Measurements from ENCODE around the gene FAM181A.
A peak's percentile ranks its signal among the peaks of the same experiment; 100 is the strongest.

Gene FAM181A

DNA sequence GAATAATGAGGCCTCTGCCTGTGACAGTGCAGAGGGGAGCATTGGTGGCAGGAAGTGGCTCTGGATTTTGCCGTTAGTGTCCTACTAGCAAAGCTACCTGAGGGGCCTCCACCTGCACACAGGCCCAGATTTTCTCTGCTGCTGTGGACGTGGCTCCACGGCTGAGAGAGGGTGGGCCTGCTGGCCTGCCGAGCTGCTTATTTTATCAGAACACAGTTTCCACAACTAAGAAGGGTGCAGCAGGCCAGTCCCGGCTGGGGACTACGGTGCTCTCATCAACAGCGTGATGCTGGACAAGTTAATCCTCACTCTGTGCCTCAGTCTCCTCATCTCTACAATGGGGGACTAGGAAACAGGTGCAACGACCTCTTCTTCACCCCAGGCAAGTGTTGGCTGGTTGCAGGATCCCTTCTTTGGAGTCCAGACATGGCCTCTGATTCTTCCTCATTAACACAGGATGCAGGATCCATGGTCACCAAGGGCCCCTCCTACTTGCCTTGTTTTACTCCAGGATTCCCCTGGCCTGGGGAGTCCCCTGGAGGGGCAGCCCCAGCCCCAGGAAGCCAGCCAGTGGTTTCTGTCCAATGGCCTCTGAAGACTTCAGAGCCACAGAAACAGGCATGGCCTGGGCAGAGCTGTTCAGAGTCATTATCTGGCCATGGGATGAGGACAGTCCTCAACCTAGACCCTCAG lies 3.3 kb downstream of the FAM181A start:
- DNase-seq: no peak

DNA sequence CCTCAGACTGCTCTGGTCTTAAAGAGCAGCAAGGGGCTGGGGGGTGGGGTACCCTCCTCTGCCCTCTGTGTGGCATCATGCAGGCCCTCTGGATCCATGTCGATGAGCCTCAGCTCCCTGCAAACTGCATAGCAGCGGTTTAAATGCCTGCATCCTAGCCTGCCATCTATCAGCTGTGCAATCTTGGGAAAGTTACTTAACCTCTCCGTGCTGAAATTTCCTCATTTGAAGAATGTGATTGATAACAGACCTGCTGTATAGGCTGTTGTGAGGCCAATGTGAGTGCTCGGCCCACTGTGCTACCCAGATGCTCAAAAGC lies 3.8 kb downstream of the FAM181A start:
- DNase-seq: no peak

DNA sequence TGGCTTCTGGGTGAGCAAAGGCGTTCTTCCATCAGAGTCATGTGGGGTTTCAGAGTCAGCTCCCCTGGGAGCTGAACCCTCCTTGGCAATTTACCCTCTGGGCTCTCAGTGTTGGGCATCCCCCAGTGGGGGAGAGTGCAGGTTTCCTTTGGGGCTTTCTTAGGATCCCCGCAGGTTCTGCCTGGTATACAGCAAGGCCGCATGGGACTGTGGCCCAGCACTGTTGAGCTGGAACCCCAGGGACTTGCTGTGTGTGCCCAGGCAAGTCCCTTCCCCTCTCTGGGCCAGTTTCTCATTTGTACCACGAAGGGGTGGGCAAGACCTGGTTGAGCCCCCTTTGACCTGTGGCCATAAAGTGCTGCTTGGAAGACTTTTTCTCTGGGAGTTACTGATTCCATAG lies 5.5 kb downstream of the FAM181A start:
- no peak for DNase-seq

DNA sequence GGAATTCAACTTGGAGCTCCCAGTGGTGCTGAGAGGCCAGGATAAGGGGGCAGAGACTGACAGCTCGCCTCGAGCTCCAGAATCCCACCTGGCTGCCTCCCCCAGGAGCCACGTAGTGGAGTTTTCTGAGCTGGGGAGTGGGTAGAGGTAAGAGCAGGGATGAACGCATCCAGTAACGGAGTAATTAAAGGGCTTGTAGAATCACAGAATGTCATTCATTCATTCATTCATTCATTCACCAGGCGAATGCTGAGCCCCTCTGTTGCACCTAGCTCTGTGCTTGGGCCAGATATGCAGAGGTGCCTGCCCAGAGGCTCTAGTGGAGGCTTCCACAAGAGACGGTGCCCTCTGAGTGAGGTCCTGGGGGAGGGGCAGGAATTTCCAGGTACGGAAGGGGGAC lies 8.1 kb downstream of the FAM181A start:
- no peak for DNase-seq

DNA sequence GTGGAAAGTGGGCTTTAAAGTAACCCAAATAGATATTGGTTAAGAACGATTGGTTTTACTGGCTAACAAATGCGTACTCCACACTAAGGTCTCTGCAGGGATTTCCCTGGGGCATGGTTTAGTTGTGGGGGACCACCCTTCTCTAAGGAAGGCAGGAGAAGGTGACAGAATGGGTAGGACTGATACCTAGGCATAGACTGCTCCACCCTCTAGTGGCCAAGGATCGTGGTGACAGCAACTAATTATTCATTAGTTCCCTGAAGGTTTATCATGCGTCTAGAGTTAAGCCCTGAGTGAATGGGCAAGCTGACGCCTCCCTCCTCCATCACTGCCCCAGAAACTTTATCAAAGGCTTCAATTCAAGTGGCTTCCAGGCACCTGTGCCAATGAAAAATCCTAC lies 9.1 kb downstream of the FAM181A start:
- peak; percentile 19 to 28 for DNase-seq

DNA sequence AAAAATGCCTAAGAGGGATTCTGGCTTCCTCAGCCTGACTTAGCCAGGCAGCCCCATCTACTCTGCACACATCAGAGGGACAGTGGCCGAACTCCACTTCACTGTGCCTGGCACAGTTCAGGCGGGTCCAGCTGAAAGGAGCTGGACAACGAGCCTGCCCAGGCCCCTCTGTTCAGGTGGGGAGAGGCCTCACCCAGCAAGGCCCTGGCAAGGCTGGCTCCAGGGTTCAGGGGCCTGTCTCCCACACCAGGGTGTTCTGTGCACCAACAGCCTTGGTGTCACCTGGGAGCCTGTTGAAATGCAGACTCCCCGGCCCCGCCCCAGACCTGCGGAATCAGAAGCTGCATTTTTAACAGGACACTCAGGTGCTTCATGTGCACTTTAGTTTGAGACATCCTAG lies 9.8 kb downstream of the FAM181A start:
- DNase-seq: no peak

DNA sequence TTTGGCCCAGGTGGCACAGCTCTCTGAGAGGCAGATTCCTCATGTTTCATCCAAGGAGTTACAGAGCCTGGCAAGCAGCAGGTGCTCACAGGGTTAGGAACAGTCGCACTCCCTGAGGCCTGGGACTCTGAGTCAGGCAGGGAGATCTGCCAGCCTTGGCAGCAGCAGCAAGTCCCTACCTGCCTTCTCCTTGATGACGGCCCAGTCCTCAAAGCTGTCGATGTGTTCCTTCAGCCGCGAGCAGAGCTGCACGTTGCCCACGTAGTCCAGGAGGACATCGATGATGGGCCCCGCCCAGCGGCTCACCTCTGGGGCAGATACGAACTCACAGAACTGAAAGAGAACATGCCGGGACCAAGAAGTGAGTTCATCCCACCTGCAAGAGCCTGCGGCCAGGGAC lies 10.4 kb downstream of the FAM181A start:
- DNase-seq: no peak

DNA sequence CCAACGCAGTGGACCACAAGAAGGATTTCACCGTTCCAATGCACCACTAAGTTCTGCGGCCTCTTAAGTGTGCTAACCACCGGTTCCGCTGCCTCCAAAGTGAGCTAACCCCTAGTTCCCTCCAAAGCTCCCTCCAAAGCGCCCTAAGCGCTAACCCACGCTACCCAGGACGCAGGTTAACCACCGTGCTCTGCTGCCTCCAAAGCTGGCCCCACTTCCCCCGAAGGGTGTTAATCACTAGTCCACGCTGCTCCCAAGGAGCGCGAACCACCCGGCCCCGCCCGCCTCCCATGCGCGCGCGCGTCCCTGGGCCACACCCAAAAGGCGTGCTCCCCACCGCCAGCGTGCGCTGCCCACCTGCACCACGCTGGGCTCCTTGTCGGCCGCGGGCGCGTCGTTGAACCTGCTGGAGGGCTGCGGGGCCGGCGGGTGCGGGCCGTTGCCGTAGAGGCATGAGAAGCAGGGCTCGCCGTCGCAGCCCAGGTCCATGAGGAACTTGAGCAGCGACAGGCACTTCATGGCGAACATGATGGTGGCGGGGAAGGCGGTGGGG lies 11.7 kb downstream of the FAM181A start:
- DNase-seq: no peak

DNA sequence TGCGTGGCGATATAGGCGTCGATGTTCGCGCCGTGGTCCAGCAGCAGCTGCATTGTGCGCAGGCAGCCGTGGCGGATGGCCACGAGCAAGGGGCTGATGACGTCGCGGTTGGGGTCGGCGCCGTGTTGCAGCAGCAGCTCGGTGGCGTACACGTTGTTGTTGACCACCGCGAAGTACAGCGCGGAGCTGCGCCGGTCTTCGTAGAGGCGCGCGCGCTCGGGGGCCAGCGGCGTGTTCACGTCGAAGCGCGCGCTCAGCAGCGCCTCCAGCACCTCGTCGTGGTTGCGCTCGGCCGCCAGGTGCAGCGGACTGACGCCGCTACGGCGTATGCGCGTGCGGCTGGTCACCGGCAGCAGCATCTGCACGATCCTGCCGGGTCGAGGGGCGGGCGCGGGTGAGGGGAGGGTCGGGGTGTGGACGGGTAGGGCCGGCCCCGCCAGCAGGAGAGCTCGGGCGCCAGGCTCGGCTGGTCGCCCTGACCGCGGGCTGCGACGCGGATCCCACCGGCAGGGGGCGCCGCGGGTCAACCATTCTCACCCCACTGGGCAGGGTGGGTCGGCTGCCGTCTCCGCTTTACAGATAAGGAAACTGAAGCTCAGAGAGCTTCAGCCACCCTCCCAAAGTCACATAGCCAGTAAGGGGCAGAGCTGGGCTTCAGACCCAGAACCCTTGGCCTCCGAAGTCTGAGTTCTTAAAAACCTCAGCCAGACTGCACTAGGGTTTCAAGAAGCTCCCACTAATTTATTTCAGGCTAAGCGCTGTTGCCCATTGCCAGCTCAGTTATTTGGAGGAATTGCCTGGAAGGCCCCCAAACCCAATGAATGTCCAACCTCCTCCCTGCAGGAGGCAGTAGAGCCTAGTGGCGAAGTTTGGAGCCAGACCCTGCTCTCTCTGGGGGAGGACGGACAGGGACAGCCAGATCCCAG lies 12.4 kb downstream of the FAM181A start:
- peak; percentile 79 to 89 for DNase-seq

DNA sequence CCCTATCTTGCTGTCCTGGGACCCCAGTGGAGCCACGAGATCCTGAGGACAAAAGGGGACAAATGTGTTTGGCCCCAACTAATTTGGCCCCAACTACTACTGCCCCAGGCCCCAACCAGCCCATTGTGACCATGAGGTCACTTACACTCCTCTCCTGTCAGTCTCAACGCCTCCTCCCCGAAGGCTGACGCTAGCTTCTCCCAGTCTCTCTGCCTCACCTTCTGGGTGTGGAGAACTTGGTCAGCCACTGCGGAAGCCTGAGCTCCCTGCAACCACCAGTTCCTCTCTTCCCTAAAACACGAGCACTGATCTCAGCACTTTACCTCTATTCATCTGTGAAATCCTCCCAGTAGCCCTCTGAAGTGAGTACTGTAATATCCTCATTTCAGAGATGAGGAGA lies 13.3 kb downstream of the FAM181A start:
- peak; percentile 66 to 91 for DNase-seq

DNA sequence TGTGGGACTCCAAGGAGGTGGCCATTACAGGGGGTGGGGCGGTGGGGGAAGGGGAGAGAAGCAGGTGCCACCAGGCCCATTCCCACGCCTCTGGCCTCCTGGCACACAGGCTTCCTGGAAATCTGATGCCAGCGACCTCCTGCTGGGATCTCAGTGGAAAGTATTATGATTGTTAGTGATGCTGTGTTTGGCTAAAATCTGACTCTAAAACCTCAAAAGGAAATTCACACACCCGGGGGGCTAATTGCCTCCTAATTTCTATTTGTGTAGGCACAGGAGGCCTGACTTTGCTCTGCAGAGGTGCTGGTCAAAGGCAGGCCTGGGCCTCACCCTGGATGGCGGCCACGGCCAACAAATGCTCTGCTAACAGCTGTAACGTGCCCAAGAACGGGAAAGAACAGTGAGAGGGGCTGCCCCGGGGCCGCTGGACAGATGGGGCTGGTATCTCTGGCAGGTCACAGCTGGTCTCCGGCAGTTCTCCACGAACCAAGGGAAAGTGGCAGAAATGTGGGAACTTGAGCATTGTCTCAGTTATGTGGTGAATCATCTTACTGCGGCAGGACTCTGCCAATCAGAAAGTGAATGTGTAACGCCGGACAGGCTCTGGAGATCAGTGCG lies 14.3 kb downstream of the FAM181A start:
- peak in 1 of 2 donors; percentile 66 for DNase-seq

DNA sequence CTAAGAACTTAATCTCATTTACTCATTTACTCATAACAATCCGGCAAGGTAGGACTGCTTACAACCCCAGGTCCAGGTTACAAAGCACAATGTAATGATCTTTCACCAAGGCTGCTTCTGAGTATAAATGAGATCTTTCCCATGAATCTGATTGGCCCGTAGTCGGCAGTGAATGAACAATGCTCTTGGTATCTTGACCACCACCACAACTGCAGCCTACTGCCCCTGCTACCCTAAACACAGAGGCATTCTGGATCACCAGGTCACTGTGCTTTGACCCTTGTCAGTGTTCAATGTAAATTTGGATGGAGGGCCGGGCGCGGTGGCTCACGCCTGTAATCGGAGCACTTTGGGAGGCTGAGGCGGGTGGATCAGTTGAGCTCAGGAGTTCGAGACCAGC lies 15.9 kb downstream of the FAM181A start:
- DNase-seq: no peak

DNA sequence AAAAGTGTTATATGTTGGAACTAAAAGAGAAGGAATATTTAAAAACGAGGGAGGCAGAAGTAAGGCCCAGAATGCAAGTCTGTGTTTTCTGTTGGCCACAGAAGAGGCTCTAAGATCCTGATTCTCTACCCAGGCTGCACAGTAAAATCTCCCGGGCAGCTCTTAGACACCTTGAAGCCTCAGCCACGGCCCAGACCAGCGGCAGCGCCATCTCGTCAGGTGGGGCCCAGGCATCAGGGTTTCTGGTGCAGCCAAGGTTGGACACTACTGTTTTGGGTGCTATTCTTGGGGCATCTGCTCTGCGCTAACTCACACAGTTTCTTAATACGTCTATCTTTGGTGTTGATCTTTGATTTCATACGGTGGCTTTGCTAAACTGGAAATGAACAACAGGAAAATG lies 16.8 kb downstream of the FAM181A start:
- DNase-seq: no peak

DNA sequence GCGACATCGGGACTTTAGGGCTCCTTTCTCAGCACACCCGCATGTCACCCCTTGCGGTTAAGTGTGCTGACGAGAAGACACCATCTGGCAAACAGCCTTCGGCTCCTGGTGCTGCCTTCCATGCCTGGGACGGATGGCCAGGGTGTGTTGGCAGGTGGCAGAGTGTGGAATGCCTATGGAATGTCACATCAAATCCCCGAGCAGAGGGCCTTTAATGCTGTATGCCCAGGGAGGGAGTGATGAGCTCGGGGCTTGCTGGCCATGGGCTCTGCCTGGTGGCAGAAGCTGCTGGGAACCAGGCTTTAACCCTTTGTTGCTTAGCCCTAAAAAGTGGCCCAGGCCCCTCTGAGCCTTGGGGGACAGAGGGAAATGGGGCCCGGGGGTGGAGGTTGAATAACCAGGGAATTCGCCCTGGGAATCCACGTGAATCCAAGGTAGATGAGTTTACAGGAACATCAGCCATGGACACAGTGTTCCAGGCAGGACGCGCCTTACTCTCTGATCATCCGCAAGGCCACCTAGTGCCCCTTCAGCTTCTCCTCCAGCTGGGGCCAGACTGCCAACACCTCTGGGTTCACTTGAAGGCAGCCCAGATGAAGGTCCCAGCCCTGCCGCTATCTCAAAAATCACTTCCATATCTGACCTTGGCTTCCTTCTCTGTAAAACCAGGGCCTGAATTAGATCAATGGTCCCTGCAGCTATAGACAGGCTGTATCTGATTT lies 17.4 kb downstream of the FAM181A start:
- no peak for DNase-seq

DNA sequence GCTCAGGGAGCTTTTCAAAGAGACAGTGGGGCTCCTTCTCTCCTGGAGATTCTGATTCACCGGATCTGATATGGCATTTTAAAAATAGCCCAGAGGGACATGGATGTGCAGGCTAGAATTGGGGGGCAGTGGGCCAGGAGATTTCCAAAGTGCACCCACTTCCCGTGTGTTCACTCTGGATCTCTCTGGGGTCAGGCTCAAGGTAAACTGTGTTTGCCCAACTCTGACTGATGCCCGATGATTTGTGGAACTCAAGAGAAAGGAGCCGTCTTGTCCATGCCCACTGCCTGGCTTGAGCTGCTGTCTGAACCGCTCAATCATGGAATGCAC lies 17.9 kb downstream of the FAM181A start:
- no peak for DNase-seq

DNA sequence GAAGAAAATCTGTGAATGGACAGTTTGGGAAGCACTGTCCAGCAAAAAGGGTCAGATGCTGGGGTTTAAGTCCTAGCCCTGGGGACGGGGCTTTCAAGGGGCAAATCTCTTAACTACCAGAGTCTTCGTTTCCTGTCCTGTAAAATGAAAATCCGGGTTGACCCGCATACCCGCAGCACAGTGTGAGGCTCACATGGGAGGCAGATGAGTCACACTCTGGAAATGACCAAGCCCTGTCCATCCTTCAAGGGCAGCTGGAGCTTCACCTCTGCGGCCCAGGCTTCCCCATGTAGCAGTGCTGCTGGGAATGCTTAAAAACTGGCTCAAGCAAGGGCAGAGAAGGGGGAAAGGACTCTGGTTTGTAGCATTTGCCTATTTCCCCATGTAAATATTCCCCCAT lies 19.0 kb downstream of the FAM181A start:
- DNase-seq: peak in 1 of 2 donors; percentile 37

DNA sequence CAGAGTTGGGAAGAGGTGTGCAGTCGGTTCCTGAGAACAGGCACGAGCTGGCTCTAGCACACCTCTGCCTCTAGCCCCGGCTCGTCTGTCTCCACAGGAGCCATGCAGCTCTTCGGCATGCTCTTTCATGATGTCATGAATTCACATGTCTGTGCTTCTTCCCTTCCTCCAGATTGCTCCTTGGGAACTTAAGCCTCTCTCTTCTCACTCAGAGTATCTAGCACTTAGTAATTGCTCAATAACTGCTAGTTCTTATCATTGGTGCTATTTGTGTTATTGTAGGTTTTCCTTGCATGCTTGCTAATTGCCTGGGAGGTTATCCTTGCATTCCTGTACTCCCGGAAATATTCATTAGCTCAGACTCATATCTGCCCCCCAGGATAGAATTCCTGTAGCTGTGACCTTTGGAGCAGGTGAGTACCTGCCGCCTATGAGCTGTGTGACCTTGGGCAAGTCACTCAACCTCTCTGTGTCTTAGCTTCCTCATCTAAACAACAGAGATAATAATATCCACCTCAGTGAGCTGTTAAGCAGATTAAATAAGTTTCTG lies 19.5 kb downstream of the FAM181A start:
- DNase-seq: peak in 1 of 2 donors; percentile 30

DNA sequence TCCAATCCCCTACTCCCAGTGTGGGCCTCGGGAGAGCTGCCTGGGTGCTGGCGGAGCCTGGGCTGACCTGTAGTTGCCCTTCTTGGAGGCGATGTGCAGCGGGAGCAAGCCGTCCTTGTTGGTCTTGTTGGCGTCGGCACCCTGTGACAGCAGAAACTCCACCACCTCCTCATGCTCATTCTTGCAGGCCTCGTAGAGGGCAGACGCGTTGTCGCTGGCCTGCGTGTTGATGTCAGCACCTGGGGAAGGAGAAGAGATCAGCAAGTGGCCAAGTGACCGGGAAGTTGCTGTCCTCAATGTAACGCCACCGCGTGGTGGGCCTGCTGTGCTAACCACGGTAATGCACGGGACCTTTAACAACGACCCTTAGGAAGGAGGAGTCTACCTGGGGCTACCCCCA lies 20.1 kb downstream of the FAM181A start:
- DNase-seq: no peak

DNA sequence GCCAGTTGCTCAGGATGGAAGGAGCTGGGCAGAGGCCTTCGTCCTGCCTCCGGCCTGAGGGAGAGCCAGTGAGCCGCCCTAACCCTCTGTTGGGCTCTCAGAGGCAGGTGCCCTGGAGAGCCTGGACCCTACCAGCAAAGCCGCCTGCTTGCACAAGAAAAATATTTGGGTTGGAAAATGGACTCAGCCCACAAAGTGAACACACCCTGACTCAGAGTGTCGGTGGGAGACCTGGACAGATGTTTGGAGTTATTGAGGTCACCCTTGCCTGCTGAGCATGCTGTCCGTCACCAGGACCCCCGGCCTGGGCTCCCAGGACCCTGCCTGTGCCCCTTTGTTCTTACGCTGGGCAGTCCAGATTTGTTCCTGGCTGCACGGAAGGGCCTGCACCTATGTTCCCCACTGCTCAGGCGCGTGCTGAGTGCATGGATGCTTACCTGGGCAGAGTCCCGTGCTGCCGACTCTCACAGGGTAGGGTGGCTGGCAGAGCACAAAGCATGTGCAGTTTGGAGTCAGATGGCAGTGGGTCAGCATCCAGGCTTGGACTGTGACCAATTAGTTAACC lies 22.4 kb downstream of the FAM181A start:
- DNase-seq: no peak

DNA sequence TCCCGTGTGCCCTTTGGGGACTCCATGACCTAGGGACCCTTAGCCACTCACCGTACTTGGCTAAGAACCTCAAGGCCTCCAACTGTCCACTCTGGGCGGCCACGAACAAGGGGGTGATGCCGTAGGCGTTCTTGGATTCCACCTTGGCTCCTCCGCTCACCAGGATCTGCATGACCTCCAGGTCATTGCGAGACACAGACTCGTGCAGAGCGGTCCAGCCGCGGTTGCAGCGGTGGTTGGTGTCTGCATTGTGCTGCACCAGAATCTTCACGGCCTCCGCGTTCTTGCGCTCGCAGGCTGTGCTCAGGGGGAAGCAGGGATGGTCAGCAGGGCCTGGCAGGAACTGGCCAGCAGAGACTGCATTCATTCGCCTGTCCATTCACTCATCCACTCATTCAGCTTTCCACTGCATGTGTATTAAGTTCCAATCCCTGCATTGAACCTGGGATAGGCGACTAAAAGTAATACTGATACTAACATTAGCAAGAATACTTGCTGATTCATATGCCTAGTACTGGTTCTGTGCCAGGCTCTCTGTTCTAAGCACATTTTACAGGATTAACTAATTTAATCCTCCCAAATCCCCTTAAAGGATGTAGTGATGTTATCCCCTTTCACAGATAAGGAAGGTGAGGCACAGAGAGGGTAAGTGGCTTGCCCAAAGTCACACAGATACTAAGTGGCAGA lies 23.9 kb downstream of the FAM181A start:
- DNase-seq: no peak
